Tibial nerve (tissue), 4 donors: ENCODE data around the gene RAX2. TPM values are rescaled to one million over a fixed set of nuclear protein-coding genes. Genes with fewer than 3 reads are reported as not detected.

ENCODE experiments used
- DNase-seq, 2 donors: peaks; one replicate each; pipeline ENCODE4 v3.0.0-alpha.2; 2019; ENCODE audit warnings: low spot score in 2 of 2
- H3K27ac ChIP-seq, 4 donors: fragments of 200-600 bp; sonication (generic) in 3 of 4; one replicate each; pipeline ENCODE4 v1.5.1; 2017 to 2019; ENCODE audit warnings: mild to moderate bottlenecking in 1 of 4
- H3K27me3 ChIP-seq, 2 donors: fragments of 200-600 bp; sonication (generic) in 1 of 2; one replicate each; pipeline versions ENCODE4 v1.5.1 to v1.6.0; 2017 to 2019
- H3K36me3 ChIP-seq, 3 donors: fragments of 200-600 bp; sonication (generic); one replicate each; pipeline ENCODE4 v1.5.1; 2018 to 2019
- H3K4me1 ChIP-seq, 4 donors: fragments of 200-600 bp; sonication (generic) in 3 of 4; one replicate each; pipeline ENCODE4 v1.5.1; 2017 to 2019
- H3K4me3 ChIP-seq, 4 donors: fragments of 200-600 bp; sonication (generic) in 3 of 4; one replicate each; pipeline ENCODE4 v1.5.1; 2017 to 2019; ENCODE audit warnings: mild to moderate bottlenecking in 1 of 4, moderate library complexity in 1 of 4
- H3K9me3 ChIP-seq, 4 donors: fragments of 200-600 bp; sonication (generic) in 3 of 4; one replicate each; pipeline ENCODE4 v1.5.1; 2017 to 2019
- CTCF ChIP-seq, 5 experiments: fragments of 200-600 bp in 3 of 5; fragments of 450-650 bp in 2 of 5; sonication (generic) in 3 of 5; IDR thresholded peaks; one replicate each; pipeline ENCODE4 v1.5.1; 2016 to 2019; ENCODE audit warnings: antibody characterized with exemption in 5 of 5, mild to moderate bottlenecking in 3 of 5, moderate library complexity in 2 of 5
- EP300 ChIP-seq, 2 donors: sonication (generic); formaldehyde crosslinking; IDR thresholded peaks; one replicate each; pipeline ENCODE4 v1.6.1; 2017; ENCODE audit warnings: antibody characterized with exemption in 2 of 2, mild to moderate bottlenecking in 1 of 2
- POLR2A ChIP-seq, 2 donors: fragments of 450-650 bp; IDR thresholded peaks; one replicate each; pipeline ENCODE4 v1.6.1; 2017; ENCODE audit warnings: antibody characterized with exemption in 2 of 2, mild to moderate bottlenecking in 2 of 2, moderate library complexity in 2 of 2
- whole genome bisulfite sequencing, 2 donors: methylation state at CpG; one replicate each; pipeline ENCODE4 v1.1.5; 2018; 5-methylcytosine and 5-hydroxymethylcytosine counted together
- total RNA-seq, 4 donors: library from RNA; depleted of rRNA; stranded (reverse); fragments of >200 nt; gene quantifications; one replicate each; pipeline ENCODE4 v1.1.0, GENCODE V29; 2016

The RAX2 gene
- total RNA-seq, 4 donors from 2014 or later = not detected

- no peaks in the 10 kb centered on the region for H3K4me1 ChIP-seq
- H3K4me3 ChIP-seq = no peak overlapping the region
These were observed 20.1 kb upstream of the RAX2 start for GRCh38 chr19:3792114-3792513.

DNA sequence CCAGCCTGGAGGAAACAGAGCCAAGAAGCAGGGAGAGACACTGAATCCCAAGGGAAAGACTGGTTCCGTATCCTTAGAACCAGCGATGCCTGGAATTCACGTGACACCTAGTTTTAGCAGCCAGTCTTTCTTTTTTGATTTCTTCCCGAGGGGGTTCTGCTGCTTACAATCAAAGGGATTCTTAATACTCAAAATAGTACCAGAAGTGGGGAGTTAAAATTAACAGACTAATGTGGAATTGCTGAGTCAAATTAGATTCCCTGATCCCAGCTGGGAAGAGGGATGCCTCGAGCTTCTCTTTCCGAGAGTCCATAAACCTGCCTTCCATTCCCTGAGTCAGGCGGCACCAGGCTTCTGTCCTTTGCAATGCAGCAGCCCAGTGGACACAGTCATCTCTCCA lies 18.9 kb upstream of the RAX2 start:
- no peaks in the 10 kb centered on the region for H3K36me3 ChIP-seq
- H3K9me3 ChIP-seq = peaks cover 0 to 21% (median under 1%) of the 10 kb centered on the region in 4 donors
- no peak for DNase-seq
- H3K27ac ChIP-seq = no peak overlapping the region
- WGBS, 2 donors = 72 to 74% methylated on average over 7 of the region's 7 CpGs
- peaks cover 0 to 2% (median 0%) of the 10 kb centered on the region in 4 donors for H3K4me1 ChIP-seq
- TF ChIP-seq CTCF (IDR thresholded peaks at IDR 0.05) (no peak), EP300 (IDR thresholded peaks at IDR 0.05) (no peak), POLR2A (IDR thresholded peaks at IDR 0.05) (no peak)
- H3K4me3 ChIP-seq = no peak overlapping the region
- peaks cover 0 to 1% of the 10 kb centered on the region in 2 donors for H3K27me3 ChIP-seq

More at GRCh38 chr19:3792114-3792513, 20.1 kb upstream of the RAX2 start:
- Histone ChIP-seq H3K27me3 (no peaks in the 10 kb centered on the region), H3K36me3 (no peaks in the 10 kb centered on the region), H3K9me3 (peaks cover 0 to 32% (median 4%) of the 10 kb centered on the region in 4 donors), H3K27ac (no peak overlapping the region)
- 77 to 86% methylated on average over 3 of the region's 3 CpGs for WGBS, 2 donors
- DNase-seq = no peak
- TF ChIP-seq POLR2A (IDR thresholded peaks at IDR 0.05) = no peak
- no peak for TF ChIP-seq EP300 (IDR thresholded peaks at IDR 0.05)

DNA sequence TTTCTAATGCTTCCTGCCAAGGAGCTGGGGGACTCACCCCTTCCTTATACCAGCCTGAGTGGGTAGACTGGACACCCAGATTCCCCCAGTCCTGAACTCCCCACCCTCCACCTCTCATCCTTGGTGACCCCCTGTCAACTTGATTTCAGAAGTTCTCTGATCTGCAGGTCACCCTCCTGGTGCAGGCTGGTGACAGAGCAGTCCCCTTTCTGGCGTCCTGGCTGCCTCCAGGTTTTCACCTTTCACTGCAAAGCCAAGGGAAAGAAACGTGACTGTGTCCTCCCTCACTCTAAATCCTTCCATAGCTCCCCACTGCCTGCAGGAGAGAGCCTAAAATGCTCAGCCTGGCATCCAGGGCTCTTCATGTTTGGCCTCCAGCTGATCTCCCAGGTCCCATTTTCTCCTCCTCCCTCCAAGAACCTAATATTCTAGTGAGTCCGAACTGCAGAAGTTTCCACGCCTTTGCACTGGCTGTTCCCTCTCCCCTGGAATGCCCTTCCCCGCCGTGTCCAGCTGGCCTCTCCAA lies 18.2 kb upstream of the RAX2 start:
- Histone ChIP-seq H3K27me3 (peaks cover 0 to 8% of the 10 kb centered on the region in 2 donors), H3K36me3 (no peaks in the 10 kb centered on the region), H3K4me1 (peaks cover 0 to 9% (median 0%) of the 10 kb centered on the region in 4 donors), H3K9me3 (peaks cover 0 to 18% (median 0%) of the 10 kb centered on the region in 4 donors), H3K27ac (no peak overlapping the region), H3K4me3 (no peak overlapping the region)
- TF ChIP-seq EP300 (IDR thresholded peaks at IDR 0.05) (no peak), CTCF (IDR thresholded peaks at IDR 0.05) (no peak), POLR2A (IDR thresholded peaks at IDR 0.05) (no peak)
- WGBS, 2 donors = 76 to 77% methylated on average over 6 of the region's 6 CpGs
- no peak for DNase-seq

DNA sequence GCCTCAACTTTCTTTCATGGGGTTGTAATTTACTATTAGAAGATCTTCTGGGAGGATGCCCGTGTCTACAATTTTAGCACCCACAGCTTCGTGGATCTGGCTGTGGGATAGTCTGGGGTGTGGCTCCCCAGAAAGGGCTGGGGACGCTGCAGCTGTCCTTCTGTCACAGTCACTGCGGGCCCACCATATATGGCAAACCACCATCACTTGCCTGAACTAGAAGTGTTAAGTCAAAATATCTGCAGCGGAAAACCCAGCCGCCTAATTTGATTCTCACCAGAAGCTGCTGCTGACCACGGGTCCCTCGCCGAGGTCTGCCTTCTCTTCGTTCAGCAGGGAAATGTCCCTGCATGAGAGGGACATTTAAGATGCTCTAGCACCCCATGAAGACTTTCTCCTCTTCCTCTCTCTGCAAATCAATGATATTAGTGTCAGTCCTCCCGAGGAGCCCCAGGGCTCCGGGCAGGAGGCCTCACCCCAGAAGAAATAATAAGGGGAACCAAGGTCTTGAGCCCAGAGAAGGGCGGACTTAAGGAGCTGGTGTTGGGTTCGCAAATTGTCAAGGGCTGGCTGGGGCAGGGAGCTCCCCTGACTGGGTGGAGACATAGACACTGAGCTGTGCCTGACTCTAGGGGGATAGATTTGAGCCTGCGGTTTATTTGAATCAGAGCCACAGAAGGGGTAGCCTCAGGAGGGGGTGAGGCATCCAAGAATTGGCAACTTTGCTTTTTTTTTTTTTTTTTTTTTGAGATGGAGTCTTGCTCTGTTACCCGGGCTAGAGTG lies 17.2 kb upstream of the RAX2 start:
- Histone ChIP-seq H3K27ac (no peak overlapping the region), H3K27me3 (peaks cover 0 to 19% of the 10 kb centered on the region in 2 donors), H3K4me3 (no peak overlapping the region), H3K36me3 (no peaks in the 10 kb centered on the region), H3K9me3 (peaks cover 0 to 18% (median 0%) of the 10 kb centered on the region in 4 donors), H3K4me1 (peaks cover 0 to 14% (median 0%) of the 10 kb centered on the region in 4 donors)
- TF ChIP-seq CTCF (IDR thresholded peaks at IDR 0.05) = no peak
- 49 to 54% methylated on average over 16 of the region's 16 CpGs for WGBS, 2 donors
- no peak for DNase-seq

- H3K9me3 ChIP-seq = peaks cover 3 to 30% (median 10%) of the 10 kb centered on the region in 4 donors
- 9 to 17% methylated on average over 11 to 50 of the region's 101 CpGs for WGBS, 2 donors
- TF ChIP-seq EP300 (IDR thresholded peaks at IDR 0.05) (no peak), POLR2A (IDR thresholded peaks at IDR 0.05) (no peak), CTCF (IDR thresholded peaks at IDR 0.05) (no peak)
- H3K36me3 ChIP-seq = no peaks in the 10 kb centered on the region
- peaks cover 0 to 14% (median 0%) of the 10 kb centered on the region in 4 donors for H3K4me1 ChIP-seq
- H3K27me3 ChIP-seq = peaks cover 0 to 37% of the 10 kb centered on the region in 2 donors
- DNase-seq = no peak
- no peak within 1 kb of the TSS for H3K27ac ChIP-seq
- peak within 1 kb of the TSS in 2 of 4 donors; percentile 31 to 35 for H3K4me3 ChIP-seq
These were observed 14.2 kb upstream of the RAX2 start, which contains the start of gene MATK for GRCh38 chr19:3785938-3786824. TSS of gene MATK (minus strand) at chr19:3786381. CDS start at chr19:3785135, 1,246 bp downstream.
